Neural crest cell (in vitro differentiated cells): ENCODE results near the gene KANK4. TPM values are rescaled to one million over a fixed set of nuclear protein-coding genes. Genes with fewer than 3 reads are reported as not detected.

Source experiments
- DNase-seq: peaks from one replicate; pipeline ENCODE4 v3.0.0; 2021; ENCODE audit warnings: low read depth, mixed read lengths, low spot score
- H3K27ac Mint-ChIP-seq: one replicate; pipeline ENCODE4 v1.8.0; 2021; ENCODE audit warnings: mild to moderate bottlenecking, mixed read lengths; ENCODE audit not compliant: unreplicated experiment
- H3K27me3 Mint-ChIP-seq: 2 replicates; pipeline ENCODE4 v1.8.0; 2021; ENCODE audit warnings: low read depth, mild to moderate bottlenecking, mixed read lengths
- H3K36me3 Mint-ChIP-seq: 2 replicates; pipeline ENCODE4 v1.8.0; 2021; ENCODE audit warnings: low read depth, mild to moderate bottlenecking, mixed read lengths
- H3K4me1 Mint-ChIP-seq: 2 replicates; pipeline ENCODE4 v1.8.0; 2021; ENCODE audit warnings: mixed read lengths
- H3K4me3 Mint-ChIP-seq: one replicate; pipeline ENCODE4 v1.8.0; 2021; ENCODE audit warnings: mild to moderate bottlenecking, mixed read lengths
- H3K9me3 Mint-ChIP-seq: 2 replicates; pipeline ENCODE4 v1.8.0; 2021; ENCODE audit warnings: mixed read lengths
- total RNA-seq: library from RNA; stranded (reverse); gene quantifications from 2 replicates; pipeline ENCODE4 v1.2.1, GENCODE V29; 2021
- TF ChIP-seq, protein P1 (sequence below): fragments of 200-600 bp; sonication (generic); conservative IDR thresholded peaks from 2 replicates; pipeline ENCODE4 v1.5.0; 2021; ENCODE audit warnings: antibody characterized with exemption, mild to moderate bottlenecking

The KANK4 gene
- total RNA-seq, 1 donor from 2014 or later, result 5.4 TPM

DNA sequence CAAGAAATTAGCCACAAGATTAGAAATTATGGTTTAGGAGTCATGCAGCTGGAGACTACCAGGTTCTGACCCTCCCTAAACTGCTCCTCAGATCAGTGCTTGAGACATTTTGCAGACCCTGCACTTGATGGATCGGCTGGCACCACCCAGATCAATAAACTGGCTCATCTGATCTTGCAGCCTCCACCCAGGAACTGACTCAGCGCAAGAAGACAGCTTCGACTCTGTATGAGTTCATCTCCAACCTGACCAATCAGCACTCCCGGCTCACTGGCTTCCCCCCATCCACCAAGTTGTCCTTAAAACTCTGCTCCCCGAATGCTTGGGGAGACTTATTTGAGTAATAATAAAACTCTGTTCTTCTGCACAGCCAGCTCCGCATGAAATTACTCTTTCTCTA, 84.5 kb downstream of the KANK4 start:
- H3K27me3 Mint-ChIP-seq, result no peaks in the 10 kb centered on the region
- H3K4me1 Mint-ChIP-seq, result peaks cover 41% of the 10 kb centered on the region
- TF ChIP-seq, protein P1, sequence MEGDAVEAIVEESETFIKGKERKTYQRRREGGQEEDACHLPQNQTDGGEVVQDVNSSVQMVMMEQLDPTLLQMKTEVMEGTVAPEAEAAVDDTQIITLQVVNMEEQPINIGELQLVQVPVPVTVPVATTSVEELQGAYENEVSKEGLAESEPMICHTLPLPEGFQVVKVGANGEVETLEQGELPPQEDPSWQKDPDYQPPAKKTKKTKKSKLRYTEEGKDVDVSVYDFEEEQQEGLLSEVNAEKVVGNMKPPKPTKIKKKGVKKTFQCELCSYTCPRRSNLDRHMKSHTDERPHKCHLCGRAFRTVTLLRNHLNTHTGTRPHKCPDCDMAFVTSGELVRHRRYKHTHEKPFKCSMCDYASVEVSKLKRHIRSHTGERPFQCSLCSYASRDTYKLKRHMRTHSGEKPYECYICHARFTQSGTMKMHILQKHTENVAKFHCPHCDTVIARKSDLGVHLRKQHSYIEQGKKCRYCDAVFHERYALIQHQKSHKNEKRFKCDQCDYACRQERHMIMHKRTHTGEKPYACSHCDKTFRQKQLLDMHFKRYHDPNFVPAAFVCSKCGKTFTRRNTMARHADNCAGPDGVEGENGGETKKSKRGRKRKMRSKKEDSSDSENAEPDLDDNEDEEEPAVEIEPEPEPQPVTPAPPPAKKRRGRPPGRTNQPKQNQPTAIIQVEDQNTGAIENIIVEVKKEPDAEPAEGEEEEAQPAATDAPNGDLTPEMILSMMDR, result no peak
- peak overlapping the region; percentile 67 for H3K27ac Mint-ChIP-seq
- H3K9me3 Mint-ChIP-seq, result no peaks in the 10 kb centered on the region
- no peak overlapping the region for H3K4me3 Mint-ChIP-seq
- no peak for DNase-seq
- peaks cover 2% of the 10 kb centered on the region for H3K36me3 Mint-ChIP-seq

DNA sequence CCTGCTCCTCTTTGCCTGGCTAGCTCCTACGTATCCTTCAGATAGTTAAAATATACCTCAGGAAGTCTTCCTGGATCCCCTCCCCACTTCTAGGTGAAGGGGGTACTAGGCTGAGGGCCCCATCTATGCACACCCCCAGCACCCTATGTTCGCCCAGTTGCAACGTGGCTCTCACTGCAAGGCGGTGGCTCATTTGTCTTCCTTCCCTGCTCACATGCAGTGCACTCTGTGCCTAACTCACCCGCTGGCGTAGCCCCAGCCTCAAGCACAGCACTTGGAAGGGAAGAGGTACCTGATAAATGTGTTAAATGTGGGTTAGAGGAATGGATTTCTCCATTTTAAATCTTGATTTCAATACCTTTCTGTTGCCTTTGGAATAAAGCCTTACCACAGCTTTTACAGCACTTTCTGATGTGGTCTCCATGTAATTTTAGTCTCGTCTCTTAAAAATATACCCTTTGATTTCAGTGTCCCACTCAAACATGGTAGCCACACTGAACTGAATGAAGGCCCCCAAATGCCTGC, 85.2 kb downstream of the KANK4 start:
- H3K9me3 Mint-ChIP-seq, result no peaks in the 10 kb centered on the region
- H3K36me3 Mint-ChIP-seq, result peaks cover 2% of the 10 kb centered on the region
- peak overlapping the region; percentile 5 for H3K27ac Mint-ChIP-seq
- DNase-seq, result no peak
- TF ChIP-seq, protein P1, result no peak
- no peak overlapping the region for H3K4me3 Mint-ChIP-seq
- peaks cover 44% of the 10 kb centered on the region for H3K4me1 Mint-ChIP-seq
- H3K27me3 Mint-ChIP-seq, result no peaks in the 10 kb centered on the region

DNA sequence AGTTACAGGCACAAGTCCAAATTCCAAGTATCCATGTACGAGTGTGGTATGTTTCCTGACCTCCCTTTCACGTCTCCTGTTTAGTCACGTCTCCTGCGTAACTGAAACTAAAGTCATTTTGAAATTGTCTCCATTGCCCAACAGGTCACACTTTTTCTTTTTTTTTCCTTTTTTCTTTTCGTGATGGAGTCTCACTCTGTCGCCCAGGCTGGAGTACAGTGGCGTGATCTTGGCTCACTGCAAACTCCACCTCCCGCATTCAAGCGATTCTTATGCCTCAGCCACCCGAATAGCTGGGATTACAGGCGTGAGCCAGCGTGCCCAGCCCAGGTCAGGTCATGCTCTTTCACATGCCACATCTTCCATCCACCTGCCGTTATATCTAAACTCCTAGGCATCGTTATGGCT, 86.4 kb downstream of the KANK4 start:
- Mint-ChIP-seq H3K27ac (no peak overlapping the region), H3K36me3 (no peaks in the 10 kb centered on the region), H3K27me3 (no peaks in the 10 kb centered on the region), H3K4me3 (no peak overlapping the region), H3K4me1 (peaks cover 39% of the 10 kb centered on the region), H3K9me3 (no peaks in the 10 kb centered on the region)
- TF ChIP-seq, protein P1, result no peak
- DNase-seq, result no peak

DNA sequence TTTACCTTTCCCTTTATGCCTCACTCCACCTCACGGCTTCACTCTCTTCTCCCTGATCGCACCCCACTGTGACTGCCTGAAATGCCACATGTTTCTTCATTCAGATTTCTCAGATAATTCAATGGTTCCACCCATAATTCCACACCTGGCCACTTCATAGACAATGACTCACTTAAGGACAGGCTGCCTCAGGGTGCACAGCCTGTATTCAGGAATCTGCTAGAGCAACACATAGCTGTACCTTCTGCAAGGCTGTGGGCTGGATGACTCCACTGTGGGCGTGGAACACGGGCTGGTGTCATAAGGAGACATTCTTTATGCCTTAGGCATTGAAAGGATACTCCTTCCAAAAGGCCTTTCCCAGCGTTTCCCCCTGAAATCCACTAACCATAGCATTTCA, 88.5 kb downstream of the KANK4 start:
- no peaks in the 10 kb centered on the region for H3K27me3 Mint-ChIP-seq
- peaks cover 23% of the 10 kb centered on the region for H3K4me1 Mint-ChIP-seq
- no peak overlapping the region for H3K4me3 Mint-ChIP-seq
- H3K36me3 Mint-ChIP-seq, result peaks cover 2% of the 10 kb centered on the region
- H3K9me3 Mint-ChIP-seq, result no peaks in the 10 kb centered on the region
- H3K27ac Mint-ChIP-seq, result no peak overlapping the region
- TF ChIP-seq, protein P1, result no peak
- DNase-seq, result no peak

DNA sequence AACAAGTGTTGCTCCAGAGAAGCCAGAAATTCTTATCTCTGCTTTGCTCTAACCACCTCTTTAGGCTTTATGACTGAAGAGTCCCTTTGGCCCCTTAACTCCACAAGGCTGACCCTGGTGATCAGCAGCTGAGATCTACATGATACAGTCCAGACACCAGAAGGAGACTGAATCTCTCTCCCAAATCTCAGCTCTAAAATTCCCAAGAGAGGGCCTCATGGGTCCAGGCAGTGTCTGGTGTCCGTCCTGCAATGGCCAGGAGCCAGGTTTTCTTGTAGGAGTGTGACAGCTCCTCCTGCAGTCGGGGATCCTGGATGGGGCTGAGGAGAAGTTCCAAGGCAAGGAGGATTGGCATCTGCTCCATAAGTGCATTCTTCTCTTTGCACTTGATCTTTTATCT, 89.3 kb downstream of the KANK4 start:
- H3K4me3 Mint-ChIP-seq, result no peak overlapping the region
- H3K4me1 Mint-ChIP-seq, result peaks cover 20% of the 10 kb centered on the region
- H3K36me3 Mint-ChIP-seq, result peaks cover 2% of the 10 kb centered on the region
- H3K27ac Mint-ChIP-seq, result no peak overlapping the region
- DNase-seq, result no peak
- H3K27me3 Mint-ChIP-seq, result no peaks in the 10 kb centered on the region
- TF ChIP-seq, protein P1, result no peak
- H3K9me3 Mint-ChIP-seq, result no peaks in the 10 kb centered on the region

DNA sequence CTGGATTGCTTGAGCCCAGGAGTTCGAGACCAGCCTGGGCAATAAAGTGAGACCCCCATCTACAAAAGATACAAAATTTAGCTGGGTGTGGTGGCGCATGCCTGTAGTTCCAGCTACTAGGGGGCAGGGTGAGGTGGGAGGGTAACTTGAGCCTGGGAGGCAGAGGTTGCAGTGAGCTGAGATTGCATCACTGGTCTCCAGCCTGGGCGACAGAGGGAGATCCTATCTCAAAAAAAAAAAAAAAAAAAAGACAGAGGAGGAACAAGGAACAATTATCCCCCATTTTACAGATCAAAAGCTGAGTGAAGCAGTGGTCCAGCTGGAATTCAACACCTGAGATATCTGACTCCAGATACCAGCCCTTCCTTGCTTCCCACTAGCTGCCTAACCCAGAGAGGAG, 89.8 kb downstream of the KANK4 start:
- Mint-ChIP-seq H3K4me1 (peaks cover 17% of the 10 kb centered on the region), H3K9me3 (no peaks in the 10 kb centered on the region), H3K27ac (no peak overlapping the region), H3K4me3 (no peak overlapping the region), H3K27me3 (no peaks in the 10 kb centered on the region), H3K36me3 (peaks cover 2% of the 10 kb centered on the region)
- no peak for DNase-seq
- TF ChIP-seq, protein P1, result no peak
